Activated naive CD4-positive, alpha-beta T cell treated with anti-CD3 and anti-CD28 coated beads, Interleukin-2, amount 50 U/mL, for 24 hours (primary cell): ENCODE measurements around the gene MAP3K21.

ENCODE experiments used
- H3K27ac Mint-ChIP-seq: one replicate; pipeline ENCODE4 v1.8.0; 2021; ENCODE audit warnings: mild to moderate bottlenecking, mixed read lengths
- H3K27me3 Mint-ChIP-seq: one replicate; pipeline ENCODE4 v1.8.0; 2021; ENCODE audit warnings: mixed read lengths
- H3K36me3 Mint-ChIP-seq: one replicate; pipeline ENCODE4 v1.8.0; 2021; ENCODE audit warnings: mixed read lengths
- H3K4me1 Mint-ChIP-seq: one replicate; pipeline ENCODE4 v1.8.0; 2021; ENCODE audit warnings: mixed read lengths
- H3K4me3 Mint-ChIP-seq: one replicate; pipeline ENCODE4 v1.8.0; 2021; ENCODE audit warnings: mild to moderate bottlenecking, mixed read lengths
- H3K9me3 Mint-ChIP-seq: one replicate; pipeline ENCODE4 v1.8.0; 2021; ENCODE audit warnings: mixed read lengths

The MAP3K21 gene

GRCh38 chr1:233327651-233328141 lies at the start of gene MAP3K21:
Gene MAP3K21, plus strand, starts transcription at chr1:233327724. Its CDS starts 305 bp downstream, at chr1:233328029.
- peaks cover 10% of the 10 kb centered on the region for H3K4me1 Mint-ChIP-seq
- H3K27me3 Mint-ChIP-seq: peaks cover 5% of the 10 kb centered on the region
- no peak within 1 kb of the TSS for H3K27ac Mint-ChIP-seq
- no peaks in the 10 kb centered on the region for H3K9me3 Mint-ChIP-seq
- H3K36me3 Mint-ChIP-seq: no peaks in the 10 kb centered on the region
- peak within 1 kb of the TSS; percentile 86 for H3K4me3 Mint-ChIP-seq

GRCh38 chr1:233278631-233279030 lies 48.9 kb upstream of the MAP3K21 start:
- H3K4me1 Mint-ChIP-seq: peaks cover 42% of the 10 kb centered on the region
- H3K9me3 Mint-ChIP-seq: no peaks in the 10 kb centered on the region
- H3K27ac Mint-ChIP-seq: no peak overlapping the region
- H3K27me3 Mint-ChIP-seq: no peaks in the 10 kb centered on the region
- H3K4me3 Mint-ChIP-seq: no peak overlapping the region
- peaks cover 10% of the 10 kb centered on the region for H3K36me3 Mint-ChIP-seq

- no peak overlapping the region for H3K4me3 Mint-ChIP-seq
- H3K27me3 Mint-ChIP-seq: no peaks in the 10 kb centered on the region
- H3K36me3 Mint-ChIP-seq: peaks cover 7% of the 10 kb centered on the region
- peaks cover 44% of the 10 kb centered on the region for H3K4me1 Mint-ChIP-seq
- peak overlapping the region; percentile 57 for H3K27ac Mint-ChIP-seq
- H3K9me3 Mint-ChIP-seq: no peaks in the 10 kb centered on the region
These were observed 47.6 kb upstream of the MAP3K21 start for GRCh38 chr1:233279971-233280370.

GRCh38 chr1:233281711-233282581 lies 45.6 kb upstream of the MAP3K21 start:
- Mint-ChIP-seq H3K4me1 (peaks cover 44% of the 10 kb centered on the region), H3K4me3 (peak overlapping the region; percentile 59), H3K27ac (peak overlapping the region; percentile 86), H3K27me3 (no peaks in the 10 kb centered on the region), H3K9me3 (no peaks in the 10 kb centered on the region), H3K36me3 (peaks cover 3% of the 10 kb centered on the region)

GRCh38 chr1:233282582-233282886 lies 45.0 kb upstream of the MAP3K21 start:
- H3K36me3 Mint-ChIP-seq: peaks cover 3% of the 10 kb centered on the region
- H3K27me3 Mint-ChIP-seq: no peaks in the 10 kb centered on the region
- H3K9me3 Mint-ChIP-seq: no peaks in the 10 kb centered on the region
- H3K4me3 Mint-ChIP-seq: peak overlapping the region; percentile 59
- peaks cover 44% of the 10 kb centered on the region for H3K4me1 Mint-ChIP-seq
- peak overlapping the region; percentile 86 for H3K27ac Mint-ChIP-seq

- Mint-ChIP-seq H3K27ac (no peak overlapping the region), H3K27me3 (no peaks in the 10 kb centered on the region), H3K9me3 (no peaks in the 10 kb centered on the region), H3K4me1 (peaks cover 31% of the 10 kb centered on the region), H3K4me3 (no peak overlapping the region), H3K36me3 (peaks cover 8% of the 10 kb centered on the region)
These were observed 37.8 kb upstream of the MAP3K21 start for GRCh38 chr1:233289676-233290075.

GRCh38 chr1:233290396-233291034 lies 37.0 kb upstream of the MAP3K21 start:
- H3K27ac Mint-ChIP-seq: no peak overlapping the region

GRCh38 chr1:233293556-233294446 lies 33.7 kb upstream of the MAP3K21 start:
- no peaks in the 10 kb centered on the region for H3K36me3 Mint-ChIP-seq

More at GRCh38 chr1:233290396-233291034, 37.0 kb upstream of the MAP3K21 start:
- peaks cover 8% of the 10 kb centered on the region for H3K36me3 Mint-ChIP-seq
- no peak overlapping the region for H3K4me3 Mint-ChIP-seq
- H3K27me3 Mint-ChIP-seq: no peaks in the 10 kb centered on the region
- peaks cover 36% of the 10 kb centered on the region for H3K4me1 Mint-ChIP-seq
- no peaks in the 10 kb centered on the region for H3K9me3 Mint-ChIP-seq

GRCh38 chr1:233294913-233295236 lies 32.6 kb upstream of the MAP3K21 start:
- H3K4me3 Mint-ChIP-seq: peak overlapping the region; percentile 90
- H3K36me3 Mint-ChIP-seq: no peaks in the 10 kb centered on the region
- no peaks in the 10 kb centered on the region for H3K27me3 Mint-ChIP-seq
- H3K9me3 Mint-ChIP-seq: no peaks in the 10 kb centered on the region
- peak overlapping the region; percentile 90 for H3K27ac Mint-ChIP-seq
- H3K4me1 Mint-ChIP-seq: peaks cover 38% of the 10 kb centered on the region

More at GRCh38 chr1:233293556-233294446, 33.7 kb upstream of the MAP3K21 start:
- Mint-ChIP-seq H3K27ac (peak overlapping the region; percentile 96), H3K4me3 (peak overlapping the region; percentile 90), H3K27me3 (no peaks in the 10 kb centered on the region), H3K9me3 (no peaks in the 10 kb centered on the region), H3K4me1 (peaks cover 38% of the 10 kb centered on the region)

GRCh38 chr1:233295237-233295974 lies 32.1 kb upstream of the MAP3K21 start, which contains the start of gene PCNX2:
Gene PCNX2, minus strand, starts transcription at chr1:233295725. Its CDS starts 247 bp downstream, at chr1:233295478.
- Mint-ChIP-seq H3K36me3 (no peaks in the 10 kb centered on the region), H3K4me1 (peaks cover 38% of the 10 kb centered on the region), H3K9me3 (no peaks in the 10 kb centered on the region), H3K4me3 (peak within 1 kb of the TSS; percentile 90), H3K27ac (peak within 1 kb of the TSS; percentile 90), H3K27me3 (no peaks in the 10 kb centered on the region)

- Mint-ChIP-seq H3K4me3 (peak overlapping the region; percentile 90), H3K27ac (peak overlapping the region; percentile 83), H3K27me3 (no peaks in the 10 kb centered on the region), H3K36me3 (no peaks in the 10 kb centered on the region), H3K4me1 (peaks cover 37% of the 10 kb centered on the region), H3K9me3 (no peaks in the 10 kb centered on the region)
These were observed 31.6 kb upstream of the MAP3K21 start for GRCh38 chr1:233295975-233296322.

GRCh38 chr1:233299450-233299849 lies 28.1 kb upstream of the MAP3K21 start:
- H3K4me1 Mint-ChIP-seq: peaks cover 14% of the 10 kb centered on the region
- no peak overlapping the region for H3K27ac Mint-ChIP-seq
- no peaks in the 10 kb centered on the region for H3K9me3 Mint-ChIP-seq
- peaks cover 2% of the 10 kb centered on the region for H3K27me3 Mint-ChIP-seq
- H3K4me3 Mint-ChIP-seq: no peak overlapping the region
- H3K36me3 Mint-ChIP-seq: no peaks in the 10 kb centered on the region

- Mint-ChIP-seq H3K27ac (no peak overlapping the region), H3K36me3 (no peaks in the 10 kb centered on the region), H3K9me3 (no peaks in the 10 kb centered on the region), H3K27me3 (peaks cover 3% of the 10 kb centered on the region), H3K4me1 (peaks cover 6% of the 10 kb centered on the region), H3K4me3 (no peak overlapping the region)
These were observed 27.2 kb upstream of the MAP3K21 start for GRCh38 chr1:233300326-233300725.

GRCh38 chr1:233304489-233305102 lies 22.9 kb upstream of the MAP3K21 start:
- no peaks in the 10 kb centered on the region for H3K4me1 Mint-ChIP-seq
- peaks cover 8% of the 10 kb centered on the region for H3K27me3 Mint-ChIP-seq
- H3K4me3 Mint-ChIP-seq: no peak overlapping the region
- no peaks in the 10 kb centered on the region for H3K36me3 Mint-ChIP-seq
- no peaks in the 10 kb centered on the region for H3K9me3 Mint-ChIP-seq
- no peak overlapping the region for H3K27ac Mint-ChIP-seq
